ENCODE results near the gene AGRP.

DNA sequence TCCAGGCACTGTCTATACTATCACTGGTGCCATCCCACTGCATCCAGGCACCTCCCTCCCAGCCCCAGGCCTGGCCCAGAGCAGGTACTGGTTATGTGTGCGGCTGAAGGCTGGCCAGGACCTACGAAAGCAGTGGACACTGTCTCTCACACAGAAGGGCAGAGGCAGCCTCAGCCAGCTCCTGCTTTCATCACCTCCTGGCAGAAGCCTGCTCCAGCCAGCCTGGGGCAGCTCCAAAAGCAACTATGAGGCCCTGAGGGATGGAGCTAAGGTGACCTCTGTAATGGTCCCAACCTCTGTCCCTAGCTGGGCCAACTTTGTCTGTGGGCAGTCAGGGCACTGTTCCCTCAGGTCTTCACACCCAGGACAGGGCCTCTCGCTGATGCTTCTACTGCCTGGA, 33.6 kb downstream of the AGRP start:
- no peak for TF ChIP-seq GATA2 (IDR thresholded peaks at IDR 0.05; ENCODE audit: low read depth, low read length)
- no peak for TF ChIP-seq GATA3 (IDR thresholded peaks at IDR 0.05; ENCODE audit: low read depth, low read length)

Measured in SH-SY5Y (cell line).